Occipital lobe (tissue), 2 donors: Measurements from ENCODE around the gene TOMM5. TPM values are rescaled to one million over a fixed set of nuclear protein-coding genes. Genes with fewer than 3 reads are reported as not detected.

Experiments
- DNase-seq: peaks from one replicate; lab custom pipeline; 2025; lab: John Stamatoyannopoulos, UW
- total RNA-seq: library from RNA; depleted of rRNA; stranded (reverse); fragments of >200 nt; gene quantifications from one replicate; pipeline ENCODE4 v1.2.3, GENCODE V29; 2014

The TOMM5 gene
- total RNA-seq, 1 donor from 2014 or later: 59.1 TPM

- no peak for DNase-seq
These were observed 28.4 kb downstream of the TOMM5 start for GRCh38 chr9:37563806-37564513.

GRCh38 chr9:37562826-37563225 is 29.6 kb downstream of the TOMM5 start:
- no peak for DNase-seq

DNA sequence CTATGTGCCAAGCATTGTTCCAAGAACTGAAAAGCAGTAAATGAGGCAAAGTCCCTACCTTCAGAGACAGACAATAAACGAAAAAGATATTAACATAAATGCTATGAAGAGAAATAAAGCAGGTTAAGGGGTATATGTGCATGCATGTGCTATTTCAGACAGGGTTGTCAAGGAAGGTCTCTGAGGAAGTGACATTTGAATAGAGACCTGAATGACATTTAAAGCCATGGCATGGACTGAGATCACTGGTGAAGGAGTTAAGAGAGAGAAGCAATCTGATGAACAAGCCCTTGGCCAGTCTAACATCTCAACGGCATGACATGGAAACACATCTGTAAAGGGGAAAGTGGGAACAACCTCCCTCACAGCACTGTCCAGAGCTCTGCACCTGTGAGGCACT is 30.7 kb downstream of the TOMM5 start:
- DNase-seq: no peak

GRCh38 chr9:37559855-37560592 is 32.4 kb downstream of the TOMM5 start:
- no peak for DNase-seq

- no peak for DNase-seq
These were observed 33.3 kb downstream of the TOMM5 start for GRCh38 chr9:37559125-37559524.

- DNase-seq: no peak
These were observed 36.6 kb downstream of the TOMM5 start for GRCh38 chr9:37555786-37556185.

DNA sequence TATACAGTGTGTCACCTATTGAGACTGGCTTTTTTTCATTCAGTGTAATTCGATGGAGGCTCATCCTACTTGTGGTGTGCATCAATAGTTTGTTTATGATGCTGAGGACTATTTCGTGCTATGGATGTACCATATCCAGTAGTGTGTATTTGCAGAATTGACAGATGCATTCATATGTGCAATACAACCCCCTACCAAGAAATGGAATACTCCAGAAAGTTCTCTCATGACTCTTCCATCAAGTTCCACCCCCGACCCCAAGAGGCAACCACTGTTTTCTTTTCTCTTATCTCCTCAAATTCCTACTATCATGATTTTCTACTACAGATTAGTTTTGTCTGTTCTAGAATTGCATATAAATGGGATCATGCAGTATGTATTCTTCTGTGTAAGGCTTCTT is 38.1 kb downstream of the TOMM5 start:
- no peak for DNase-seq

- DNase-seq: no peak
These were observed 40.5 kb downstream of the TOMM5 start for GRCh38 chr9:37551888-37552287.

GRCh38 chr9:37551468-37551867 is 40.9 kb downstream of the TOMM5 start:
- no peak for DNase-seq

GRCh38 chr9:37550781-37551180 is 41.6 kb downstream of the TOMM5 start:
- no peak for DNase-seq

DNA sequence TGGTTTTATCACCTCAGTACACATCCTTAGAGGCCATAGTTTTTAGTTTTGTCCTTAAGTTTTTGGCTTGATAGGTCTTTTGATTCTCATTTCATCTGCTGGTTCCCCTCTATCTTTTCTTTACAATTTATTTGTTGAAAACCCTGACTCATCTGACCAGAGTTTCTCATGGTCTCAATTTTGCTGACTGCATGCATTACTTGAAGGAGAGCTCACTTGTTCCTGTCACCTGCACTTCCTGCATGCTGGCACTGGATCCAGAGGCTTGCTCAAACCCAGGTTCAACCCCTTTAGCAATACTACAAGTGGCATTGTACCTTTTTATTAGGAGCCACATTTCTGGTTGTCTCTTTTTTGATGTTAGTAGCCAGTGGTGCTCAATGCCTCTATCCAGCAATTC is 42.9 kb downstream of the TOMM5 start:
- no peak for DNase-seq

- DNase-seq: no peak
These were observed 45.0 kb downstream of the TOMM5 start for GRCh38 chr9:37547328-37547878.

DNA sequence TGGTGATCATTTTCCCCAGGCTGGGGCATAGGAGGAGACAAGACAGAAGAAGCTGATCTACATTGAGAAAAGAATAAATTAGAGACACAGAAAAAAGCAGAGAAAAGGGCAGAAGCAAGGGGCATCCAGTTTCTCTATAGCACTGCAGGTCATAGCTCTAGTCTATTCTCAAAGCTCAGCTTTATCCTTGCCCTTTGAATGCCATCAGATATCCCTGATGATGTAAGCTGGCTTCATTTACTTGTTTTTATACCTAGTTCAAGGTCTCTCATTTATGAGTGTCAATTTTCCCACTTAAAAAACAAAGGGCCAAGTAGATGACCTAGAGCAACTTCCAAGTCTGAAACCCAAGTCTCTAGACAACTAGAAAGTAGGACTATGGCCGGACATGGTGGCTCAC is 48.9 kb downstream of the TOMM5 start:
- no peak for DNase-seq

DNA sequence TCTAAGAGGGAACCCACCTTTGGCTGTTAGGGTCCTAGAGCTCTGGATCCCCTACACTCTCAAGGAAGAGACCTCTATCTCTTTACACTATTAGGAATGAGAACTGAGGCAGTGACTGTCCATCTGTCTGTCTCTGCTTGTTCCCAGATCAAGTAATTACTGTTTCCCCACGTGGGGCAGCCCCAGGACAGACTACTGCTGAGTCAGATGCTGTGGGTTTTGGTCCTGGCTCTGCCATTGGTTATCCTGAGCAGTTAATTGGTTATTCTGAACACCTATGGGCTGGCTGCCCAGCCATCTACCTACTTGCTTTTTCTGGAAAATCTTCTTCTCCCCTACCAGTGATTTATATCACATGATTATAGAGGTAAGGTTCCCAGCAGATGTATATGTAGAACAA is 49.5 kb downstream of the TOMM5 start:
- no peak for DNase-seq

GRCh38 chr9:37542488-37542887 is 49.9 kb downstream of the TOMM5 start:
- no peak for DNase-seq

DNA sequence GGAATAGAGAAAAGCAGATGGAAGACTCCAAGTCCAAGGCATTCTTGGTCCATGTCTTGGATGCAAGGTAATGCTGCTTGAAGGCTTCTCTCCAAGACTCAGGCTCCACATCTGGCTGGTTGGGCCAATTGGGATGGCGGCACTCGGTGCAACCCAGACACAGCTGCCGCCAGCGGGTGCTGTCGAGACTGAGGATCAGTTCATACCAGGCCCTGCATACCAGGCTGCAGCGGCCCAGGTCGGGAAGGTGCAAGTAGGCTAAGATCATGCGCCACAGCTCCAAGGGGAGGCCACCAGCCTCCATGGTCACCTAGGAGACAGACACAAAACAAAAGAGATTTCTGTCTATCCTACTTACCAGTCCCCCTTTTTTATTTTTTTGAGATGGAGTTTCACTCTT is 50.9 kb downstream of the TOMM5 start:
- DNase-seq: no peak

GRCh38 chr9:37540634-37541033 is 51.8 kb downstream of the TOMM5 start:
- DNase-seq: no peak

- DNase-seq: no peak
These were observed 52.8 kb downstream of the TOMM5 start for GRCh38 chr9:37539634-37540033.

Other genes starting within 250 kb of the TOMM5 start
- 61.6 TPM for gene GRHPR, start 169.9 kb downstream of the TOMM5 start, total RNA-seq
- gene ZBTB5, start 127.1 kb downstream of the TOMM5 start, total RNA-seq: 22.5 TPM
- gene POLR1E, start 106.6 kb downstream of the TOMM5 start, total RNA-seq: 46.0 TPM
- 9.2 TPM for gene FBXO10, start 16.2 kb downstream of the TOMM5 start, total RNA-seq
- gene FRMPD1, start 58.4 kb upstream of the TOMM5 start, total RNA-seq: 0.62 TPM
- 4.8 TPM for gene TRMT10B, start 161.2 kb upstream of the TOMM5 start, total RNA-seq
- 74.9 TPM for gene EXOSC3, start 192.5 kb upstream of the TOMM5 start, total RNA-seq
- 27.6 TPM for gene DCAF10, start 208.2 kb upstream of the TOMM5 start, total RNA-seq